DMS53 treated with DMSO at 0.1 percent for 48 hours (cell line): ENCODE measurements around the gene RNGTT.
"Not testable (repeated sequence)": the region's sequence is repeated elsewhere in the genome, so short reads cannot be mapped to it uniquely, and the experiment has no call there.

Source experiments
- DNase-seq: peaks from one replicate; lab custom pipeline; 2025; ENCODE audit not compliant: unreplicated experiment; lab: John Stamatoyannopoulos, UW

RNGTT gene

DNA sequence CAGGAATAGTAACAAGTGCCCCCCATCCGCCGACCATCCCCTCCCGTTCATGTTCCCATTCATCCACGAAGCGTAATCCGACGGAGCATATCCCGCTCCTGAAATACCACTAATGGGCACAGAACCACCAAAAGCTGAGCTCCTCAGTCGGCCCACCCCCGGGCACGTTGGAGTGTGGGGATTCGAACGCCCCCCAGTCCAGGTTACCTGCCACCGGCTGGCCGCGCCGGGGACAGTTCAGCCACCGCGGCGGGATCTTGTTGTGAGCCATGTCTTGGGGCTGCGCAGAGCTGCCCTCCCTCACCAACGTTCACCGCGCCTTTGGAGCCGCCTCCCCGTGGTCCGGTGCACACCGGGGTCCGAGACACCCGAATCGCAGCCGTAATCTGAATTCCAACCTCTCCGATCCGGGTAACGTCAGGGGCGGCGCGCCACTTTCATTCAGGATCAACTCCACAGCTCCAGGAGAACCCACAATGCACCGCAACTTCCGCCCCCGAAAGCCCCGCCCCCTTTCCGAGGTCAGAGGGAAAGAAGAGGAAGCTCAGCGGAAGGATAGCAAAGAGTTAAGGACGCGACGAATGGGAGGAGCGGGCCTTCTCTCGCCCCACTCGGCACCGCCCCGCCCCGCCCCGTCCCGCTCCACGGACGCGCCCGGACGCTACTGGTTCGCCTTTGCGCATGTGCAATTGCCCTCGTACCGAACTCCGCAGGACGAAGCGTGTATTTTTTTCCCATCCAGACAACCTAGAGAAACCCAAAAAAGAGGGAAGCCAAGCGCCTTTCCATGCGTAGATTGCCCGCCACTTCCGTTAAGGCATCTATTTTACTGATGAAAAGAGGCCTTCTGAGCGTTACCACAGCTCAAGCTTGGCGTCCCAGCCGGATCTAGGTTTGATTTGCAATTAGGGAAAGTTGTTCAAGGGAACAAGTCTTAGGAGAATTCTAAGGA, at the start of gene RNGTT:
RNGTT (minus strand) TSS at position 480 of the 952 bp plus-strand sequence; CDS start at position 271, 209 bp downstream.
- DNase-seq, result peak; percentile 90

DNA sequence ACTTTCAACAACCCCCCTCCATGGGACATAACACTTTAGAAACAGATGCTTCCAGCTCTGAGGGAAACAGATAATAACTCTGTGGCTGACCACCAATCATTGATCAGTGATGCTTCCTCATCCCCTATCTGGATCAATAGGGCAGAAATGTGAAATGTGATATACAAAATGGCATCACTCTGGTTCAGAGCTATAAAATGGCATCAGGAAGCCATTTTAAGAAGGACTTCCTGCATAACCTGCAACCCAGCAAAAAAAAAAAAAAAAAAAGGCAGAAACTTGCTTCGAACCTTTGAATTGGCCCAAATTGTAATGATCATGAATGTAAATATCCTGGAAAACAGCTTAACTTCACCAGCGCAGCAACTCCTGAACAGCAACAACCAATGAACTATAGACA, 48.0 kb upstream of the RNGTT start:
- no peak for DNase-seq

DNA sequence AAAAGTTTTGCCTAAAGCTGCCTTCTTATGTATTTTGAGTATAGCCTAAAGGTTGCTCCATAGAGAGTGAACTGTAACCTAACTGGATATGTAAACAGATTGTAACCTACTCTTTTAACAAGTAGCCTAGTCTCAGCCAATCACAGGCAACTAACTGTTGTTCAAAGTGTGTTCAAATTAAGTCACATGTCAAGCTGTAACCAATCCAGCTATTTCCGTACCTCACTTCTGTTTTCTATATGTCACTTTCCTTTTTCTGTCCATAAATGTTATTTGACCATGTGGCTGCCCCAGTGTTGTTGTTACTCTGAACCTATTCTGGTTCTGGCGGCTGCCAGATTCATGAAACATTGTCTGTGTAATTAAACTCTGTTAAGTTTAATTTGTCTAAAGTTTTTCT, 47.4 kb upstream of the RNGTT start:
- DNase-seq, result no peak

DNA sequence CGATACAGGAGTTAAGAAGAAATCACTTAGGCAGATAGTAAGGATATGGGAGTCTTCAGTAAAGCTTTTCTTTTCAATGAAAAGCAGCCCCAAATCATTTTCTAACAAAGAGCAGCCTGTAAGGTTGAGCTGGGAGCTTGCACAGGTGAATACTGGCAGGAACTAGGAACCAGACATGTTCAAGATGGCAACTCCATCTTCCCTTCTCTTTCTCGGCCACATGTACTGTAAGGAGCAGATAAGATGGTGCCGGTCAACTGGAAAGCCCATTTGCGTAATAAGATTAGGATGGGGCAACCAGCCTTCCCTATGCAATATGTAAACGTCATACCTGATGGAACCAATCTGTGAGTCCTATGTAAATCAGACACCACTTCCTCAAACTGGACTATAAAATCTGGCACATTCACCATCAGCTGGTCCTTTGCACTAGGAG, 46.2 kb upstream of the RNGTT start:
- no peak for DNase-seq

DNA sequence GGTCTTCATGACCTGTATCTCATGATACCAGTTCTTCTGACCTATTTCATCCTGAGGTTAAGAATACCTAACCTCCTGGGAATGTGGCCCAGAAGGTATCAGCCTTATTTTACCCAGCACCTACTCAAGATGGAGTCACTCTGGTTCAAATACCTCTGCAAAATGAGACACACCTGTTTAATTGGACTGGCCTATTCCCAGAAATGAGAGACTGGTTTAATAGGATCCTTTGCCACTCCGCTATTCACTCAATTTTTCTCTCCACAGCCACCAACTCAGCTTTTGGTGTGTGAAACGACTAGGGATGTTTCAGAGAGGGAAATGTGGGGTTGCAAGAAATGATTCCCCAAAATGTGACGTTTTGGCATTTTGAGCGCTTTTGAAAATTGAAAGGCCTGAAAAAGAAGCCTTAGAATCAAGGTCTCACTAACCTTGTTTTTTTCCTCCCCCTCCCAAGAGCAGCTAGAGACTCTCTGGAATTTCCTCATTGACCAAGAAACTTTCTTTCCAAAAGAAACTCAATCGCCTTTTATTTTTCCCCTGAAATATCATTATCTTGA, 45.5 kb upstream of the RNGTT start:
- no peak for DNase-seq

DNA sequence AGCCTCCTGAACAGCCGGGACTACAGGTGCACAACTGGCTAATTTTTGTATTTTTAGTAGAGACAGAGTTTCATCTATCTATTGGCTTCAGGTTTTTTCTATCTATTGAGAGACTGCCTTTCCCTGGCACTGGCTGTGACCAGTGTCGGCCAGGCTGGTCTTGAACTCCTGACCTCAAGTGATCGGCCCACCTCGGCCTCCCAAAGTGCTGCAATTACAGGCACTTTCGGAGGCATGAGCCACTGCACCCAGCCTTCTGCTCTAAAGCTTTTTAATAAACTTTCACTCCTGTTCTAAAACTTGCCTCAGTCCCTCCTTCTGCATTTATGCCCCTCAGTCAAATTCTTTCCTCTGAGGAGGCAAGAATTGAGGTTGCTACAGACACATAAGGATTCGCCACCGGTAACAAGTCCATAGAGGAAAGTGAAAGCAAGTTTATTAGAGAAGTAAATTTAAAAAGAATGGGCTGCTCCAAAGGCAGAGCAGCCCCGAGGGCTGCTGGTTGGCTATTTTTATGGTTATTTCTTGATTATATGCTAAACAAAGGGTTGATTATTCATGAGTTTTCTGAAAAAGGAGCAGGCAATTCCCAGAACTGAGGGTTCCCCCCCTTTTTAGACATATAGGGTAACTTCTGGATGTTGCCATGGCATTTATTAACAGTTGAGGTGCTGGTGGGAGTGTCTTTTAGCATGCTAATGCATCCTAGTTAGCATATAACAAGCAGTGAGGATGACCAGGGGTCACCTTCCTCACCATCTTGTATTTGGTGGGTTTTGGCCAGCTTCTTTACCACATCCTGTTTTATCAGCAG, 44.8 kb upstream of the RNGTT start:
- DNase-seq, result no peak

DNA sequence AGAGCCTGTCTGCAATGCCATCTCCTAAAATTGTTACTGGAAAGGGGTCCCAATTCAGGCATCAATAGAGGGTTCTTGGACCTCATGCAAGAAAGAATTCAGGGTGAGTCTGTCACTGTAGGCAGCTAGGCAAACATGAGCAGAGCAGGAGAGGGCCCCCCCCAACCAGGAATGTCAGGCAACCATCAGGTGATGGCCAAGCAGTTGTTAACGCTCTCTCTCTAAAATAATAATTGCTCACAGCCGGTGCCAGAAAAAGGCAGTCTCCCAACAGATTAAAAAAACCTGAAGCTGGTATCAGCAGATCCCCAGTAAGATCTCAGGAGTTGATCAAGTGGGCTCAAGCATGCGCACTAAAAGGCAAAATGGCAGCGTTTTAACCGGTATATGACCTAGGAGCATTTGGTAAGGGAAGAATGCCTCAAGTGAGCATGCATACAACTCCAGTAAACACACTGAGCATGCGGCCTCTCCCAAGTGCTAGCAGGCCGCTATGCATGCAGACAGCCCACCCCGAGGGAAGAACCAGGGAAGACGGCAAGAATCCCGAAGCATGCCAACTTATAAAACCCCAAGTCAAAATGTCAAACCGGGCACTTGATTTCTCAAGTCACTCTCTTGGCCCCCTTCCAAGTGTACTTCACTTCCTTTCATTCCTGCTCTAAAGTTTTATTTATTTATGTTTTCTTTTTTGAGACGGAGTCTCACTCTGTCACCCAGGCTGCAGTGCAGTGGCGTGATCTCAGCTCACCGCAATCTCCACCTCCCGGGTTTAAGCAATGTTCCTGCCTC, 44.0 kb upstream of the RNGTT start:
- no peak for DNase-seq

DNA sequence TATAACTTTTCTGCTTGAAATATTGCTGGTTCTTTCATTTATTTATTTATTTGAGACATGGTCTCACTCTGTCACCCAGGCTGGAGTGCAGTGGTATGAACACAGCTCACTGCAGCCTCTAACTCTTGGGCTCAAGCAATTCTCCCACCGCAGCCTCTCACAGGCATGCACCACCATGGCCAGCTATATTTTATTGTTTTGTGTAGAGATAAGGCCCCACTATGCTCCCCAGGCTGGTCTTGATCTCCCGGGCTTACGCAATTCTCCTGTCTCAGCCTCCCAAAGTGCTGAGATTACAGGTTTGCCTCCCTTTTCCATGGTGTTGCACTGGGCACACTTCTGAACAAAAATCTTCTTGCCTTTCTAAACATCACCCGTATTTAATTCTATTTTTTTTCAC, 39.1 kb upstream of the RNGTT start:
- no peak for DNase-seq

DNA sequence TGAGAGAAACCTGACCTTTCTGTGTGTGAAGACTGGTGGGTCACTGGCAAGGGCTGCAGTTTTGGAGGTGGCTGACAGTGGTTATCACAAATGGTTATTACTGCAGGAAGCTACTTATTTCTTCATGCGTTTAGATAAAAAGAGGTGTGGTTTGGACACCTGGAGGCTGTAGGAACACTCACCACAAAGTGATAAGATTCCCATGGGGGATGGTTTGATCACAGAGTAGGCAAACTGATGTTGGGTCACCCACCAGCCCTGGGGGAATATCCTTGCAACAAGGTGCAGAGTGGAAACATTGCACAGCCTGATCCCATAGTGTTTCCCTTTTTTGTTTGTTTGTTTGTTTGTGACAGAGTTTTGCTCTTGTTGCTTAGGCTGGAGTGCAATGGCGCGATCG, 33.9 kb upstream of the RNGTT start:
- DNase-seq, result no peak

DNA sequence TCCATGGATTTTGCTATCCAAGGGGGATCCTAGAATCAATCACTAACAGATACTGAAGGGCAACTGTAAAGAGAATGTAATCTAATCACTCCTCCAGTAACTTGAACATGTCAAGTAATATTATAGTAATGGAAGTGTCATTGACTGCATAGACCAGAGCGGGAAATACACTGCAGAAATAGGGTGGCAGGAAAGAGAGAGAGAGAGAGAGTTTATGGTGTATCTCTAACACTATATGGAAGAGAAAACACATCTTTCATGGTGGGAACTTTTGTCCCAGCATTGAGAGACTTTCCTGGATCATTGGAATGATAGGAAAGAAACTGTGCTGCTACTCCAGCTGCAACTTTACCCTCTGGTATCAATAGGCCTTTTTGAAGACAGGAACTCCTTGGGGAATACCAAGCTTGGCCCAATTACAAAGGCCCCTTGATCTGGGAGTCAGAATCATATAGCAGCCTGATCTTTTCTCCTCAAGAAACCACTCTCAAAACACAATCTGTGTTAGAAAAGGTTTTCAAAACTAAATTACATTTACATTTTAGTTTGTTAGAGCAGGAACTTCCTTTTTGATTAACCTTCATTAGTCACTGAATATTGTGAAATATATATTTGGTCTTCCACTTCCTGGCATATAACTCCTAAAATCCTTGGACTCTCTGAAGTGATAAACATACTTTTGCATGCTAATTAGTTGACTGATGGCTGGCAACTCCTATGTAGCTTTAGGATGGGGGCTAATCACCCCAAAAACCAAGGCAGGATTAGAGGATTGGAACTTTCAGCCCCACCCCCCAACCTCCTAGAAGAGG, 29.5 kb upstream of the RNGTT start:
- no peak for DNase-seq

DNA sequence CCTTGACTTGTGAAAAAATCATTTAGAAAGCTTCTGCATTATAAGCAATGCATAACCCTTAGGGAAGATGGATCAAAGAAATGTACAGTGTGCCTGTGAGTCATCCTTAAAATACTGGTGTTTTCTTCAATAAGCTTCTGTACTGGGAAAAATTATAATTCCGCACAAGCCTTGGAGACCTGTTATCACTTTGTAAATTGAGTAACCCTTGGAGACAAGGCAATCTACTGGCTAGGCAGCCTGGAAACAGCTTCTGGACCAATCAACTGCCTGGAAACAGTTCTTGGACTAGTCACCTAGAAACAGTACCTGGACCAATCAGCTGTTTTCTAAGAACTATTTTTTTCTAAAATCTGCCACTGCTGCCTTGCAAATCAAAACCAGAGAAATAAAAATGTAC, 25.8 kb upstream of the RNGTT start:
- DNase-seq, result no peak

DNA sequence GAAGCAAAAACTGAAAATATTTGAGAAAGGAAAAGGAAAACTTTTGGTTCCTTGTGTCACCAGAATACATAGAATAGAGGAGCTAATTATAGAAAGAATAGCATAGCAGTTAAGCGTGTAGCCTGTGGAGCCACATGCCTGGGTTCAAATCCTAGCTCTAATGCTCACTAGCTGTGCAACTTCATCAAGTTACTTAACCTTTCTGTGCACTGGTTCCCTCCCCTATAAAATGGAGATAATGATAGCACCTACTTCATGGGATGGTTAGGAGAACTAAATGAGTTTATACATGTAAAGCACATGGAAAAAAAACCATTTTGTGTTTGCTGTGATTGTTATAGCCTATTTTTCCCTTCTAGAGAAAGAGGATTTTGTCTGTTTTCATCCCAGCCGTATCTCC, 24.5 kb upstream of the RNGTT start:
- no peak for DNase-seq

DNA sequence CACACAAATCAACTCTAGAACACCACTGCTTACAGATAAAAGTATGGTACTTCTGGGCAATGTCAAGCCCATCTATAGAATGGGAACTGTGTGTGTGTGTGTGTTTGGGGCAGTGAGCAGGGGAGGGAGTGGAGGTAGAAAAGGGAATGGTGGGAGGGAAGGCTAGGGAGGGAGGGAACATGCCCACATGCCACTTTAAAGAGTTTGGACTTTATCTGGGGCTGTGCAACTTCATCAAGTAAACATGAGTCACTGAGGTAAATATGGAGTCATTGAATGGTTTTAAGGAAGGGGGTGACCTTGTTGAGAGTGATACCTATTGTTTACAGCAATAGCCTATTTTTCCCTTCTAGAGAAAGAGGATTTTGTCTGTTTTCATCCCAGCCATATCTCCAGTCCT, 22.5 kb upstream of the RNGTT start:
- peak; percentile 1 for DNase-seq

DNA sequence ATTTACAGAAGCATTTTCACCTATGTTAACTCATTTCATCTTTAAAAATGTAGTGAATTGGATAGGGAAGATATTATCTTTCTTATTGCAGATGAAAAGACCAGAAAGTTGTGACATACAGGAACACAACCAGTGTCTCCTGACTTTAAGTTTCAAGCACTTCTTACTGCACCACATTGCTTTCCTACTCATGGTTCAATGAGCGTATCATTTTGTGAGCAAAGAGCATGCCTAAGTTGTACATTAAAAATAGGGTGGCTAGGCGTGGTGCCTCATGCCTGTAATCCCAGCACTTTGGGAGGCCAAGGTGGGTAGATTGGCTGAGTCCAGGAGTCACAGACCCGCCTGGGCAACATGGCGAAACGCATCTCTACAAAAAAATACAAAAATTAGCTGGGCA, 21.2 kb upstream of the RNGTT start:
- no peak for DNase-seq

DNA sequence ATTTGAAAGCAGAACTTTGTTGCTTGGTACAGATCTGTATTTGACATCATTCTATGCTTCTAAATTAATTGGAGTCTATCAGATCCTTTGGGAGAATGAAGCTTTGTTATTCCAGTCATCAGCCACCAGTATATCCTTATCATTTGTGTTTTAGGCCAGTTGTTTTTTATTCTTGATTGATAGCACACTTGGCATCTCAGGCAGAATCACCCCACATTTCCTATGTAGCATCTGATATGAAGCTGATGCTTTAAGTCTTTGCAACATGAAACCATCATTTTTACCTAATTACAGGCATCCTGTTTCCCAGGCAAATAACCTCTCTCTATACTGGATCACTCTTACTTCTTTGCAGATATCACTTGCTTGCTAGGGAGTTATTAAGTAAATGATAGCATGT, 20.7 kb upstream of the RNGTT start:
- no peak for DNase-seq

DNA sequence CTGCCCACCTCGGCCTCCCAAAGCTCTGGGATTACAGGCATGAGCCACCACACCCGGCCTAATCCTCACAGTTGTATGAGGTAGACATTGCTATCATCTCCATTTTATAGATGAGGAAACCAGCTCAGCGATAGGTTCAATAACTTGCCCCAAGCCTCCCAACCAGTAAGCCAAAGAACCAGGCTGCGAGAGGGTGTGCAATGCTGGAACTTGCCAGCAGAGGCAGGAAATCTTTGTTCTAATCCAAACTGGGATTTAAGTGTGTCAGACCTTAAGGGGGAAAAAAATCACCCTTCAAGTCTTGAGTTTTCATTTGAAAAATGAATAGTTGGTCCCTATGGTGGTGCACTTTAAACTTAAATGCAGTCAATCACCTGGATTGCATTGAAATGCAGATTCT, 20.1 kb upstream of the RNGTT start:
- DNase-seq, result no peak

DNA sequence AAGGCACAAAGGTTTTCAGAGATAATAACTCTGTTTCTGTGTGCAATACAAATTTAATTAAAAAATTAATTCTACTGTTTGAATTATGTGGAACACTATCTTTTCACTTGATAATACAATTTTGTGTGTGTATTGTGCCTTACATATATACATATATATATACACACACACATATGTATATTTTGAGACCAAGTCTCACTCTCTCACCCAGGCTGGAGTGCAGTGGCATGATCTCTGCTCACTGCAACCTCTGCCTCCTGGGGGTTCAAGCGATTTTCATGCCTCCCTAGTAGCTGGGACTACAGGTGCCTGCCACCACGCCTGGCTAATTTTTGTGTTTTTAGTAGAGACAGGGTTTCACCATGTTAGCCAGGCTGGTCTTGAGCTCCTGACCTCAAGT, 19.7 kb upstream of the RNGTT start:
- DNase-seq, result not testable (repeated sequence)

DNA sequence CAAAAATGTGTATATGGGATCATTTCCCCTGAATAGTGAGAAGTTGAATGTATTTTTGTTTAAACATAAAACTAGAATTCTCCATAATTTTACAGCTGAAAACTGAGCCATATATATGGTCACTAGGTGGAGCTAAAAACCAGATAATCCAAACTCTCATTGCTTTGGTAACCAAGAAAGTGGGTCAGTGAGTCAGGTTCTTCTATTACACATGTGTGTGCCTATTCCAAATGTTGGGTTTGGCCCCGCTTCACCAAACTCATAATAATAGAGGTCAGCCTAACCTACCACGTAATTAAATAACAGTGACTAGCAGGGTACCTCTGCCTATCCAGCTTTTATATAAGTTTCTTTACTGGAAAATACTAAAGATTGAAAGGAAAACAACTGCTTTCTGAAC, 19.3 kb upstream of the RNGTT start:
- peak; percentile 42 for DNase-seq

DNA sequence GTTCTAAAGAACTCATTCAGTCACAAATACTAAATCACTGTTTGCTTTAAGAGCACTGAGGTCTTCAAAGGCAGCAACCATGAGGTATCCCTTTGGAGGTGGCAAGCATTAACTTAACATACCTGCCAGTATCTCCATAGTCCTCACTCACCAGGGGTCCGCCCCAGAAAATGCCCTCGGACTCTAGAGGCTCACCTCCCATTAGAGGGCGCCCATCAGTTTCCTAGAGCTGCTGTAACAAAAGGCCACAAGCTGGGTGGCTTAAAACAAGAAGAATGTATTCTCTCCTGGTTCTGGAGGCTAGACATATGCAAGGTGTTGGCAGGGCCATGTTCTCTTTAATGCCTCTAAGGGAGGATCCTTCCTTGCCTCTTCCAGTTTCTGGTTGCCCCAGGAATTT, 12.0 kb upstream of the RNGTT start:
- DNase-seq, result no peak
